Putamen (tissue), 1 donor: Measurements from ENCODE around the gene MYO15A.
"Not testable (repeated sequence)": the region's sequence is repeated elsewhere in the genome, so short reads cannot be mapped to it uniquely, and the experiment has no call there.

ENCODE experiments used
- DNase-seq: peaks from one replicate; pipeline ENCODE4 v3.0.0-alpha.2; 2016; ENCODE audit warnings: low spot score

The MYO15A gene

DNA sequence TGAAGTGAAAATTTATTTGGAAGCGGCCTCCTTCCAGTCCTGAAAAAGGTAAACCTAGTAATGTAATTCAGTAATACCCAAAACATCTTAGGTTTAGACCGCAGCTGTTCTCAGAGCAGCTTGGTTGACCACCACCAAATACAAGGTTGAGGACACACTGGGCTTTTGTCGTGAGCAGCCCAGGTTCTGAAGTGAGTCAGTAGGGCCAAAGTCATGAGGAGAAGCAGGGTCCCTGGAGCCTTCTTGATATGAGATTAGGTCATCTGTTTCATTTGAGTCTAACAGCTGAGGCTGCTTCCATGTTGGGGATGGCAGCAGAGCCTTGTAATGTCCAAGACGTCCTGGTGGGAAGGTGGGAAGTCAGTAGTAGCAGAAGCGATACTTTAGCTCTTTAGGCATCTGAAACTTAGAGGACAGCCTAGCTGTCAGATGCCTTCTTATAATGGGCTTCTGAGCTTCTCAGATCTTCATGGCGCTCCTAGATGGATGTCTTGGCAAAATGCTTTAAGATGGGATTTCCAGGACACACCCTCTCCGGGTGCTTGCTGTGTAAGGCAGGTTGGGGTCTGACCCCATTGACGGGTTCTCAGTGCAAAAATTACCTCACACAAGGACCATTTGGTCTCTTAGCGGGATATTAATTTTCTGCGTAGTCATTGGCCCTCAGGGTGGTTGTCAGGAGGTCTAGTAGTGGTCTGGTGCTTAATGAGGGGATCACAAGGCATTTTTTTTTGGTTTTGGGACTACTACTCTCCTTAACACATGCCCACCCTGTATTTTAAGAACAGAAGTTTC lies 77.5 kb downstream of the MYO15A start:
- DNase-seq, result no peak

GRCh38 chr17:18186627-18186982 lies 78.0 kb downstream of the MYO15A start:
- DNase-seq, result no peak

DNA sequence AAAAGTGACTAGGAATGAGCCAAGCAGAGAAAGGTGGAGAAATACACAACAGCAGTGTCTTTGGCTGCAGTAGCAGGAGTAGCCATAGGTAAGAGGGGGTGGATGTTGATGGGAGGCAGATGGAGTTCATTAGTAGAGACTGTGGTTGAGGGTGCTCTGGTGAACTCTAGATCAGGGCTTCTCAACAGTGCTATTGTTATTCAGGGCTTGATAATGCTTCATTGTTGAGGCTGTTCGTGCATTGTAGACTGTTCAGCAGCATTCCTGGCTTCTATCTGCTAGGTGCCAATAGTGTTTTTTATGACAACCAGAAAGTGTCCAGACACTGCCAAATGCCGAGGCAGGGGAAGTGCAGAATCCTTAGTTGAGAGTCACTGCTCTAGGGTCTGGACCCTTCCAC lies 78.7 kb downstream of the MYO15A start:
- DNase-seq, result peak; percentile 73

DNA sequence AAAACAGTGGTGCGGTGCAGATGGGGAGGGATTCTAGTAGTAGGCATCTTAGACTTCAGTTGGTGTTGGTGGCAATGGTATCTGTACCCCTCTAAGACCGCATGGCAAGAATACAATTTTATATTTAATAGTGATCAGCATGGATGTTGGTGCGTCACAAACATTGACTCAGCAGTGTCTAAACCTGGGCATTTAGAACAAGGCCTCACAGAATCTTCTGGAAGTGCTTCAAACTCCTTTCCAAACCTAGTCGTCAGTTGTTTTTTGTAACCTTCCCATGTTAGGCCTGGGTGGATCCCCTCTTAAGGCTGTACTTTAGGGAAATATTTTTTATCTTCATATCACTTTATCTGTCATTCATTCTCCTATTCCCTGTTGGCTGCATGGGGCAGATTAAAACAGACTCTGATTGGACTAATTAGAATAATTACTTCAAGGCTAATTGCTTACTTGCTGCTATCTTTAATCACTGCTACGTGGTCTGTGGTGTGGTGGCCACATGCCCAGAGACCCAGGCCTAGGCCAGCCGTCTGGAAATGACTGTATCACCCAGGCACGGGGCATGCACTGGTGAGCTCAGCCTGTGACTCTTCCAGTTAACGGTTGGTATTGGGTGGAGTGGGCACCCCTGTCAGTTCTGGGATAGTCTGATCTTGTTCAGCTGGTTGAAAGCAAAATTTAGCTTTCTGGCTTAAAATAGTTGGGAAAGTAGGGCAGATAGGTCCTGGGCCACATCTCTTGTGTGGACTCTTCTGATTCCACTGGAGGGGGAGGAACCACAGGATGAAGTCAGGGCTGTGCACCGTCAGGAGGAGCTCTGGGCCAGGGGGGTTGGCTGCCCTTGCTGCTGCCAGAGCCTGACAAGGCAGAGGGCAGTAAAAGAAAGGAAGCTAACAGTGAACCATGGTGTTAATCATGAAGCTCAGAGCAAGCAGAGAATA lies 79.5 kb downstream of the MYO15A start:
- no peak for DNase-seq

DNA sequence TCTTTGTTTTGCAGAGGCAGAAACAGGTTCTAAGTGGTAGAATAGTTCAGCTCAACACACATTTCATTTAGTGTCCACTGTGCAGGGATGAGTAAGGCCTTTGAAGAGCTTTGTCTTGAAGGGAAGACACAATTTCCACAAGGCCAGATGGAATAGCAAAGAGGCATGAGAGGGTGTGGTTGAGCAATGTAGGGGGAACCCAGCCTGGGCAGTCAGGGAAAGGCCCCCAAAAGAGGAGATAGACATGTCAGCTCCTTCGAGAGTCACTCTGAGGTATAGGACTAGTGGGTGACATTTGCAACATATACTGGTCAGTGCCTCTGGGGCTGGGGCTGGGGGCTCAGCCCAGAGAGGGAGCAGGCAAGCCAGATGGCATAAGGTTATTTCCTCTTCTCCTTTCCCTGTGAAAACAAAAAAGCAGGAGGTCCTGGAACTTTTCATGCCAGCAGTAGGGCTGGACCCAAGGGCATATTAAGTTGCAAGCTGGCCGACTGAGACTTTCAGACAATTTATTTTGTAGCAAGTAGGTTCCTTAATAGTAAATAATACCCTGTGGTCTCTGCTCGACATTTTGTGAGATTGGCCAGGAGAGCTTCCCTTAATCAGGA lies 82.2 kb downstream of the MYO15A start:
- no peak for DNase-seq

GRCh38 chr17:18191236-18191667 lies 82.7 kb downstream of the MYO15A start:
- DNase-seq, result no peak

DNA sequence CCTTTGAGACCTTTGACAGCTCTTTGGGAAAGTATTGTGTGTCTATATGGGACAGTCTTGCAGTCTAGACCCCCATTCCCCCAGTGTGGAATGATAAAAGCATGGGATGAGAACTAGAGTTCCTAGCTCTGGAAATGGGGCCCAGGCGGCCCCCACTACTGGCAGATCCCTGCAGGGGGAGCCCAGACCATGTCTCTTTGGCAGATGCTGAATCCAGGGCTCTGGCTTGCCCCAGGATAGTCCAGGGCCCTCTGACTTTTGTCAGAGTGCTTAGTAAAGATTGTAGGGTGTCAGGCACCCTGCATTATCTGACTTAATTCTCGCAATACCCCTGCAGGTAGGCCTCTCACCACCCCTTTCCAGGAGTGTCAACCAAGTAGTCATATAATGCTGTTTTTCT lies 83.4 kb downstream of the MYO15A start:
- DNase-seq, result no peak

- no peak for DNase-seq
Measured at GRCh38 chr17:18194394-18194793, 85.8 kb downstream of the MYO15A start.

- no peak for DNase-seq
Measured at GRCh38 chr17:18194804-18195203, 86.2 kb downstream of the MYO15A start.

DNA sequence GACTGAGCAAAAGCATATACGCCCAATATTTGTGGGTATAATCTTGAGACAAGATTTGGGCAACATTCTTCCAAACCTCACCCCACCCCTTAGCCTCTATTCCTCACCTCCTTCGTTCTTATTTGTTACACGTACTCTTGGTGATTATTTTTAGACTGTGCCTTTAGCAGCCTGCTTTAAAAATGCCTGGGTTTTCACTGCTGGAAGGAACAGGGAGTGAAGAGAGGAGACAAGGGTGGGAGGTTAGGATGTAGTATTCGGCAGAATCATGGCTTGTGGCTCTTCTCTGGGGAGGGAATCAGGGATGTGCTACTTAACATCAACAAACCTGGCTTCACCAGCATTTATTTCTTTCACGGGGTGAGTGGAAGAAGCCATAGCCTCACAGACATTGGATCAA lies 86.7 kb downstream of the MYO15A start:
- no peak for DNase-seq

DNA sequence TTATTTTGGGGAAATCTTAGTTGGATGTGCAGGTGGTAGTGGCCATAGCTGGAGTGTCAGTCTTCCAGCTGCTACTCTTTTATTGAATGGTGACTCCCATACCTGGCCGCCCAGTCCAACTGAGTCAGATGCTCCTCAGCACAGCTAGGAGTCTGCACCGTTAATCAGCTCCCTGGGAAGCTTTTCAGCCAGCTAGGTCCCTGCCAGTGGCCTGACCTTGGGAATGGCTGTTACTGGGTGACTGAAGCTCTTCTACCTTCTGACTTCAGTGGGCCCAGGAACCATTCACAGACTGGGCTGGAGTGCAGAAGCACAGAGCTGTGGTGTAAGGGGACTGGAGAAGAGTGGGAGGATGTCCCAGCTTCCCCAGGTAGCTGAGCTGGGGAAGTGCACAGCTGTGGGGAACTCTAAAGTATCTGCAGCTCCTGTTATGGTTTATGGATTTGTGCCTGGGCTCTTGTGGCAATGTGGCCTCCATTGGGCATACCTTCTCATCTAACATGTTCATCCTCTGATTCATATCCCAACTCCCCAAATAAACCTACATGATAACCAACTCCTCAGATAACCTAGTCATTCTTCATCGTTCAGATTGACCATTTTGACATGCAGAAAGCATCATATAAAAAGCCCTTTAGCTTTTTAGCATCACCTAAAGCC lies 89.1 kb downstream of the MYO15A start:
- no peak for DNase-seq

GRCh38 chr17:18198530-18198929 lies 90.0 kb downstream of the MYO15A start:
- DNase-seq, result no peak

GRCh38 chr17:18201108-18201507 lies 92.6 kb downstream of the MYO15A start:
- no peak for DNase-seq

DNA sequence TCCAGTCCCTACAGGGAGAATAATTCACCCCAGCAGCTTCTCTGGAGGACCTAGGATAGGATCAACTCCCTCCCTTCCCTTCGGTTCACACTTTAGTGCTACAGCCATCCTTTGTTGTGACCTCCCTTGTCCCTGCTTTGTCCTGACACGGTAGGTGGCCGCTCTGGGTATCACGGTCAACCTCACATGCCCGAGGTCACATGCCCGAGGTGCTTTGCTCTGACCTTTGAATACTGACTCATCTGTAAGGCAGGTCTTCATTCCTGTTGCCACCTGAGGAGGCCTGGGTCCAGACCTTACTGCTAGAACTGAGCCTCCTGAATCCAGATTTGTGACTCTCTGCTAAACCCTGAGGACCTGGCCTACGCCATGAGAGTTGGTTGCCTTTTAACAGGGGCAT lies 94.8 kb downstream of the MYO15A start:
- no peak for DNase-seq

DNA sequence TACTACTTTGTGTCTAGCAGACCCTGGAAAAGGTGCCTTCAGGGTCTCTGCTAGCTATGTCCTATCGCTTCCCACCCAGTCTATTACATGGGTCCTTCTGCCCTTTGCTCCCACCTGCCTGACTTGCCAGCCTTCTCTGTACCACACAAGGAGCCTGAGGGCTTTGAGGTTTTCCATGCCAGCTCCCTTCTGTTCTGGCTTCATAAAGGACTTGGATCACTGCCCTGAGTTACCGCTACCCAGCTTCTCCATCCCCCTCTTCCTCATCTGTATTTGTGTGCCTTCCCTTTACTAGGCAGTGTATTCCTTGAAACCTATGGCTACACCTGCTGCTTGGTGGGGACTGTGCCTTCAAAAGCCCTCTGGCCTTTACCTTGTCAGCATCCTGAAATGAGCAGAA lies 97.3 kb downstream of the MYO15A start:
- DNase-seq, result no peak

DNA sequence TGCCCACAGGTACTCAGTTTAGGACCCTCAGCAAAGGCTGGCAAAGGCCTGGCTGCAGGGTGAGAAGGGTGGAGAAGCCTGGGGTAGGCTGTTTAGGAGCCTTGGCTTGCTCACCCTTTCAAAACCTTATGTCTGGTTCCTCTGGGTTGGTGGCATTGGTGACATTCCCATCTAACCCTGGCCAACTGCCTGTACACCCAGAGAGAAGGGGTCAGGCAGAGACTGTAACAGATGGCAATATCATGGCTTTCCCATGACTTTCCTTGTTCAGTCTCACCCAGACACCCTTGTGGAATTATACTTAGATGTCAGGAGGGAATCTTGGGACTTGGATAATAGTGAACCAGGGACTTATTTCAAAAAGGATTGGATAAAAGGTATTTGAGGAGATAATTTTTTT lies 98.4 kb downstream of the MYO15A start:
- DNase-seq, result no peak

DNA sequence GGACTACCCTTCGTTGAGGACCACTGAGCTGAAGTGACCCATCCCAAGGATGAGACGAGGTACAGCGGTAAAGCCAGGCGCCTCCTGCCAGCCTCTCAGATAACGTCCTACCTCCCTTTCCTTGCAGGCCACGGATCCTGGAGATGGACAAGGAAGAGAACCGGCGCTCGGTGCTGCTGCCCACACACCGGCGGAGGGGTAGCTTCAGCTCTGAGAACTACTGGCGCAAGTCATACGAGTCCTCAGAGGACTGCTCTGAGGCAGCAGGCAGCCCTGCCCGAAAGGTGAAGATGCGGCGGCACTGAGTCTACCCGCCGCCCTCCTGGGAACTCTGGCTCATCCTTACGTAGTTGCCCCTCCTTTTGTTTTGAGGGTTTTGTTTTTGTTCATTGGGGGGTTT lies 99.5 kb downstream of the MYO15A start:
- DNase-seq, result no peak

DNA sequence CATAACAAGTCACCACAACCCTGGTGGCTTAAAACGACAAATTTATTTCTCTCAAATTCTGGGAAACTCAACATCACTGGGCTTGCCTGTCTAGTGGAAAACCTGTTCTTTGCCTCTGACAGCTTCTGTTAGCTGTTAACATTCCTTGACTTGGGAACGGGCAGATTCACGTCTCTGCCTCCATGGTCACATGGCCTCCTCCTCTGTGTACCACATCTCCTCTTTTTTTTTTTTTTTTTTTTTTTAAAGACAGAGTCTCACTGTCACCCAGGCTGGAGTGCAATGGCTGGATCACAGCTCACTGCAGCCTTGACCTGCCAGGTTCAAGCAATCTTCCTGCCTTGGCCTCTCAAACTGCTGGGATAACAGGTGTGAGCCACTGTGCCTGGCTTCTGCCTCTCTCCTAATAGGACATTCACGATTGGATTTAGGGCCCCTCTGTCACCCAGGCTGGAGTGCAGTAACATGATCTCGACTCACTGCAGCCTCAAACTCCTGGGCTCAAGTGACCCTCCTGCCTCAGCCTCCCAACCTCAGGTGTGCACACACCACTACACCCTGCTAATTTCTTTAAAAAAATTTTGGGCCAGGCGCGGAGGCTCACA lies 105.2 kb downstream of the MYO15A start:
- DNase-seq, result no peak

- not testable (repeated sequence) for DNase-seq
Measured at GRCh38 chr17:18216906-18217305, 108.3 kb downstream of the MYO15A start.

DNA sequence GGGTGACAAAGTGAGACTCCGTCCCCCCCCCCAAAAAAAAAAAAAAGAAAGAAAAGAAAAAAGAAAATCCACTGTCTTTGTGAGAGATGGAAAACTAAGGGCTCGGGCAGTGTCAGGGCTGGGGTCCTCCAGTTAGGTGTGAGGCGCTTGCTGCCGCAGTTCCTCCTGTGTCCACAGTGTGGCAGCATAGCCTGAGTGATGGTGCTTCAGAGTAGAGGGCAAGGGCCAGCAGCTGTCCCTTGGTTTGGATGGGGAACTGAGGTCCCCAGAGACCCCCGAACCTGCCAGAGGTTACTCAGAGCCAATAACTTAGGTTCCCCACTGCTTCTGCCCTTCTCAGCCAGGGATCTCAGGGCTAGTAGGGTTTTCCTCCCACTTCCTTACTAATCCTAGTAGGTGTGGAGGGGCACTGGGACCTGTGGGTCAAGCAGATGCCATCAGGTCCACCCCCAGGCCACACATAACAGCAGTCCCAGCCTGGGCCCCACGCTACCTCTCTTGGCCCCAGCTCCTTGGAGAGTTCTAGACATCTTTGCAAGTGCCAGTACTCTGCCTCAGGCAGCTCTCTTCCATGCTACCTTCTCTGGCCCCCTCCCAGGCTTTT lies 109.0 kb downstream of the MYO15A start:
- no peak for DNase-seq

DNA sequence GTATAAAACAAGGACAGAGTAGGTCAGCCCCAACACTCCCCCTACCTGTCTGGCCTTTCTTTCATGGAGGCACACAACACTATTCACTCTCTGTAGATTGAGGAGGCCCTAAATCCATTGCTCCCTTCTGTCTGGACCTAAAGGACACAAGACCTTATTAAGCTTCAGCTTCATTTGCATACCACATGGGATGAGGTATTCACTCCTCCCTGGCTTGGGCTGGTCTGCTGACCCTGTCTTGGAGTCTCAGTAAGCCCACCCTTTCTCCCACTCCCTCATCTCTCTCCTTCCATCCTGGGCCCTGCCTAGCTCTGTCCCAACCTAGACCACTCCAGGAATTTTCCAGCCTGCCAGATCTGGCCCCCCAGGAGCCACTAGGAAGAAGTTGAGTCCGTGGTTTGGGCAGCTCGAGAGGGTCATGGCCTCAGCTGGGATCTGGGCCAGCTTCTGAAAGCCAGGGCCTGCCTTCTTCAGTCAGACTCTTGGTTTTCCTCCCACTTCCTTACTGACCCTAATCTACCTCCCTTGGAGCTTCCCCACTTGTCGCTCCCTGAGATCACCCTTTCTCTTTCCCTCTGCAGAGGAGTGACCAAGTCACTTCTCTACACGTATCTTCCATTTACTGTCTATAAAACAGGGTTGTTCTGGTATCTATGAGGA lies 110.3 kb downstream of the MYO15A start:
- no peak for DNase-seq
